Measurements from ENCODE around the gene TRDMT1. TPM values are rescaled to one million over a fixed set of nuclear protein-coding genes. Genes with fewer than 3 reads are reported as not detected.

TRDMT1 gene
- total and polyA plus RNA-seq, 8 donors = 6.6 to 18.4 (median 12.7) TPM

DNA sequence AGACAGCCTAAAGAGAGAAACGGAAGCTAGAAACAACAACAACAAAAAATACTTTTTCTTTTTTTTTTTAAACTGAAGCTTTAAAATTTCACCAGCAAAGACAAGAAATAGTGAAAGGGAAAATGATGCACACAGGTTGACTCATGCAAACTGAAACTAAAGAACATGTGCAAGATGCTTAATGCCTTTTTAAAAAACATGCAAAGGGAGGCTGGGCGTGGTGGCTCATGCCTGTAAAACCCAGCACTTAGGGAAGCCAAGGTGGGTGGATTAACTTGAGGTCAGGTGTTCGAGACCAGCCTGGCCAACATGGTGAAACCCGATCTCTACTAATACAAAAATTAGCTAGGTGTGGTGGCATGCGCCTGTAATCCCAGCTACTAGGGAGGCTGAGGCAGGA is 56.7 kb downstream of the TRDMT1 start:
- Histone ChIP-seq H3K4me1 (no peaks in the 10 kb centered on the region), H3K9me3 (no peaks in the 10 kb centered on the region), H3K27me3 (no peaks in the 10 kb centered on the region), H3K4me3 (no peak overlapping the region), H3K36me3 (no peaks in the 10 kb centered on the region), H3K27ac (no peak overlapping the region)
- TF ChIP-seq, protein P1, sequence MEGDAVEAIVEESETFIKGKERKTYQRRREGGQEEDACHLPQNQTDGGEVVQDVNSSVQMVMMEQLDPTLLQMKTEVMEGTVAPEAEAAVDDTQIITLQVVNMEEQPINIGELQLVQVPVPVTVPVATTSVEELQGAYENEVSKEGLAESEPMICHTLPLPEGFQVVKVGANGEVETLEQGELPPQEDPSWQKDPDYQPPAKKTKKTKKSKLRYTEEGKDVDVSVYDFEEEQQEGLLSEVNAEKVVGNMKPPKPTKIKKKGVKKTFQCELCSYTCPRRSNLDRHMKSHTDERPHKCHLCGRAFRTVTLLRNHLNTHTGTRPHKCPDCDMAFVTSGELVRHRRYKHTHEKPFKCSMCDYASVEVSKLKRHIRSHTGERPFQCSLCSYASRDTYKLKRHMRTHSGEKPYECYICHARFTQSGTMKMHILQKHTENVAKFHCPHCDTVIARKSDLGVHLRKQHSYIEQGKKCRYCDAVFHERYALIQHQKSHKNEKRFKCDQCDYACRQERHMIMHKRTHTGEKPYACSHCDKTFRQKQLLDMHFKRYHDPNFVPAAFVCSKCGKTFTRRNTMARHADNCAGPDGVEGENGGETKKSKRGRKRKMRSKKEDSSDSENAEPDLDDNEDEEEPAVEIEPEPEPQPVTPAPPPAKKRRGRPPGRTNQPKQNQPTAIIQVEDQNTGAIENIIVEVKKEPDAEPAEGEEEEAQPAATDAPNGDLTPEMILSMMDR (IDR thresholded peaks at IDR 0.05) = no peak
- DNase-seq (no peak), ATAC-seq (no peak)
- intact Hi-C loops (cut with DNase I) = no loop called here

DNA sequence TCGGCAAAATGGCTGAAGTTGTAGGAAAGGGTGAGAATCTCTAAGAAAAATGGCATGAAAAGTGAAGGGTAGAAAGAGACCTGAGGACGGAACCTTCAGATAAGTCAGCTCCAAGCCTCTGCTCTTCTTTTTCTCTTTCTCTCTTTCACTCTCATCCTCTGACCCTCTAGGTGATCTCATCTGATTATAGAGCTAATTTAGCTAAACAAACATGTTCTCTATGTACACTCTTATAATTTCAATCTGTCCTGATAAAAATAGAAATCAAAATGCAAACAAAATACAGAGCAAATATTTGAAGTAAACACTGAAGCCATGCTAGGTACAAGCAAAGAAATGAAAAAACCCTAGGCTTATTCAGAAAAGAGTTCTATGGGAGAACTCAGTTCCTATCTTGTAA is 57.4 kb downstream of the TRDMT1 start:
- Histone ChIP-seq H3K4me1 (no peaks in the 10 kb centered on the region), H3K27me3 (no peaks in the 10 kb centered on the region), H3K27ac (no peak overlapping the region), H3K9me3 (no peaks in the 10 kb centered on the region), H3K36me3 (no peaks in the 10 kb centered on the region), H3K4me3 (no peak overlapping the region)
- intact Hi-C loops (cut with DNase I) = no loop called here
- ATAC-seq = no peak
- no peak for DNase-seq
- TF ChIP-seq, protein P1 (IDR thresholded peaks at IDR 0.05) = no peak

DNA sequence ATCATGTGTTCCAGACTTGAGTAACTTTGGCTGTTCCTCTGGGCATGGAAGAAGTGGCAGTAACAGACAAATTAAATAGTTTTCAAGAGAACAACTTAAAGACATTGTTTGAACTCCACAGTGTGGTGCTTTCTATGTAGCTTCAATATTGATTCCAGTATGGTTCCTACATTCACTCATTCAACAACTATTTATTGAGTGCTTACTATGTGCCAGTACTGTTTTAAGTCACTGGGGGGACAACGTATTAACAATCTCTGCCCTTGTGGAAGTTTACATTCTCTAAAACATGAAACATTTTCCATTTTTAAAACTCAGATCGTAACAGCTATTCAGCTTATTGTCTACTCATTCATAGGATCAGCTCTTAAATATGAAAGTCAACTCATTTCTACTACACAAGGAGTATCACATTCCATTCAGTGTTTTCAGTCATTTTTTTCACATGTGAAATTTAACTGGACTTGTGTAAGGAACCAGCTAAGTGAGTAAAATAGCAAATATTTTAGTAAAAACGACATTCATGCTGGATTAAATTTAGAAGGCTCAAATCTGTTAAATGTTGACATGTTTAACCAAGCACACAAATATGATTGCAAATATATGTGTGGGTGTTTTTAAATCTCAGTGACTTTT is 58.3 kb downstream of the TRDMT1 start:
- ATAC-seq (no peak), DNase-seq (no peak)
- Histone ChIP-seq H3K36me3 (no peaks in the 10 kb centered on the region), H3K27ac (no peak overlapping the region), H3K27me3 (no peaks in the 10 kb centered on the region), H3K9me3 (no peaks in the 10 kb centered on the region), H3K4me3 (no peak overlapping the region), H3K4me1 (no peaks in the 10 kb centered on the region)
- TF ChIP-seq, protein P1 (IDR thresholded peaks at IDR 0.05) = no peak
- intact Hi-C loops (cut with DNase I) = no loop called here

DNA sequence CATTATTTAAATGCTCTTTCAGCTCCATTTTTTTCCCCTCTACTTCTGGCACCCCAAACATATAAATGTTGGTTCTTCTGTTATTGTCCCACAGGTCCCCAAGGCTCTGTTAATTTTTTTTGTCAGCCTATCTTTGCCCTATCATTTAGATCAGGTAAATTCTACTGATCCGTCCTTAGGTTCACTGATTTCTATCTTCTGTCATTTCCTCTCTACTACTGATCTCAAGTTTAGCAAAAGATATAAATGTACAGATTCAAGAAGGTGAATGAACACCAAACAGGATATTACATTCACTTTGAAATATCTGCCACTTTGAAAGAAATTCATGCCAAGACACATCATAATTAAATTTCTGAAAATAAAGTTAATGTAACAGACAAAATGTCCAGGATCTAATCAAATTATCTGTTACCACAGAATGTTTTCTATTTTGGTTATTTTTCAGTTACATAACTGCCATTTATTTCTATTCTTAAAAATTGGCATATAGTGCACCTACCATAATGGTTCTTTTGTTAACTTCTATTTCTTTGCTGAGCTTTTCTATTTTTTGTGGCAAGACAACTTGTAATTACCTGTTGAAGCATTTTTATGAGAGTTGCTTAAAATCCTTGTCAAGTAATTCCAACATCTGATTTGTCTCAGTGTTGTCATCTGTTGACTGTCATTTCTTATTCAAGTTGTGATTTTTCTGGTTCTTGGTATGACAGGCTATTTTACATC is 59.8 kb downstream of the TRDMT1 start:
- H3K9me3 ChIP-seq = no peaks in the 10 kb centered on the region
- no peaks in the 10 kb centered on the region for H3K27me3 ChIP-seq
- no peak overlapping the region for H3K4me3 ChIP-seq
- no peaks in the 10 kb centered on the region for H3K4me1 ChIP-seq
- intact Hi-C loops (cut with DNase I) = no loop called here
- H3K27ac ChIP-seq = no peak overlapping the region
- H3K36me3 ChIP-seq = no peaks in the 10 kb centered on the region
- TF ChIP-seq, protein P1 (IDR thresholded peaks at IDR 0.05) = no peak
- no peak for DNase-seq
- ATAC-seq = no peak

DNA sequence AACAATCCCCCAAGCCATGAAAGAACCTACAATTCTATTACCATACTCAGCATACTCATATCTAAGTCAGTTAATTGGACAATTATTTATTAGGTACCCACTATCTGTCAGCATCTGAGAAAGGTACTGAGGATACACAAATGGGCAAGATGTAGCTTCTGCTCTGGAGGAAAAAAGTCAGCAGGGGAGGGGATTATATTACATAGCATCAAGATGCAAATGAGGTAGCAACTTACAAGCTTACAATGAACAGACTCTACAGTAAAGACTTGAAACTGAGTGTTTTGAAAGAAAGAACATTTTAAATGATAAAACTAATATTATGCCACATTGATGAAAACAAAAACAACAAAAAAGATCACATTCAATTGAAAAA is 61.1 kb downstream of the TRDMT1 start:
- Histone ChIP-seq H3K9me3 (no peaks in the 10 kb centered on the region), H3K4me3 (no peak overlapping the region), H3K4me1 (no peaks in the 10 kb centered on the region), H3K27me3 (no peaks in the 10 kb centered on the region), H3K36me3 (no peaks in the 10 kb centered on the region), H3K27ac (no peak overlapping the region)
- TF ChIP-seq, protein P1 (IDR thresholded peaks at IDR 0.05) = no peak
- DNase-seq (no peak), ATAC-seq (no peak)
- intact Hi-C loops (cut with DNase I) = no loop called here

All from left lung (tissue), 10 donors.